GM18511 (cell line): ENCODE measurements around the gene ANKRD16.
"Not testable (repeated sequence)": the region's sequence is repeated elsewhere in the genome, so short reads cannot be mapped to it uniquely, and the experiment has no call there.

ENCODE experiments used
- ATAC-seq: cut with Tn5 transposase; IDR thresholded peaks from one replicate; pipeline ENCODE4 v1.9.1; 2021; ENCODE audit warnings: mild to moderate bottlenecking, moderate library complexity; ENCODE audit not compliant: unreplicated experiment

Gene ANKRD16

GRCh38 chr10:5877041-5877440 lies 12.7 kb downstream of the ANKRD16 start:
- ATAC-seq: not testable (repeated sequence)

DNA sequence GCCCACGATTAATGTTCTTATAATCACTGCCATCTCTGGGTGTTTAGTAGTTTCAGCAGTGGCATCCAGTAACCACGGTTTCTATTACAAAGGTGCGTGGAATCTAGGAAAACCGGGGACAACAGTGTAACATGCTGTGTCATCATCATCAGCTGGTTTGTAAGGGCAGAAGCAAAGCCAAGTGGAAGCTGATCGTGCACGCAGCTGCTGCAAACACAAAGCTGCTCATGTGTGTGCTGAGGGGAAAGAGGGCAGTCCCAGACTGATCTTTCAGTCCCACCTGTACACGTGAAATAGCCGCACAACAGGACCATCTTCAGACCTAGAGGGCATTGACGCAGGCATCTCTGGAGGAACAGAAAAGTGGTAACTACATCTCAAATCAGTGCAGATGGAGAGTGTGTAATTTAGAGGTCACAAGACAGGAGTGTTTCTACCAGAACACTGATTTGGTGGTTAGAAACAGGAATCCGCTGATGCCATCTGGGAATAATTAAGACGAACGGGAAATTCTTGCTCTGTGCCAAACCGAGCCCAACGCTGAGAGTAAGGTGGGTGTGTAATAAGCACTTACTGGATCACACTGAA lies 13.4 kb downstream of the ANKRD16 start:
- no peak for ATAC-seq

GRCh38 chr10:5873515-5873995 lies 16.1 kb downstream of the ANKRD16 start:
- ATAC-seq: peak; percentile 90

DNA sequence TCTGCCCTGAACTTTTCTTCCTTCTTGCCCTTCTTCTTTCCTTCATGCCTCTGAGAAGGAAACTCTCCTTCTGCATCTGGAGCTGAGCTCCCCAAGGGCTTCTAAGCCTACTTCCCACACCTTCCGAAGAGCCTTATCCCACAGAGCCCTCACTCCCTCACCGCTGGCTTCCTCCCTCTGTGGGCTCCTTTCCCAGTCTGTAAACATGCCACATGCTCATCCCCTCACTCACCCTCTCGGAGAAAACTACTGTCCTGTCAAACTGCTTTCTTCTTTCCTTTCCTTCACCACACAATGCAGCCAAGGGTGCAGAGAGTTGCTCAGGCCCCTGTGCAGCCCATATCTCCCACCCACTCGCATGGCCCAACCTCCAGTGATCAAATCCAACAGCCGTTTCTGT lies 18.1 kb downstream of the ANKRD16 start:
- ATAC-seq: no peak

DNA sequence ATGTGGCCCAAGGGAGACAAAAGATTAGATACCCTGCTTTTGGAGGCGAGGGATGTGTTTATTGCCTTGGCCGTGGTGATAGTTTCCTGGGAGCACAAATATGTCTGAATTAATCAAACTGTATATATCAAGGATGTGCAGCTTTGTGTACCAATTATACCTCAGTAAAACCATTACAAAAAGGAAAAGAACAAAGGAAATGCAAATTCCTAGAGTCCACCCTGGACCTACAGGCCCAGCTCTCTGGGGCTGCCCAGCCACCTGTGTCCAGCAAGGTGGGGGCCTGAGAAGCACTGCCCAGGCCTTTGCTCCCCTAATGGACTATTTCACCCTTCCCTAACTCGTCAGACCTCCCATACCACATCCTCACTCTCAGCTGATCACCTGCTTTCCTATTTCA lies 20.5 kb downstream of the ANKRD16 start:
- no peak for ATAC-seq

DNA sequence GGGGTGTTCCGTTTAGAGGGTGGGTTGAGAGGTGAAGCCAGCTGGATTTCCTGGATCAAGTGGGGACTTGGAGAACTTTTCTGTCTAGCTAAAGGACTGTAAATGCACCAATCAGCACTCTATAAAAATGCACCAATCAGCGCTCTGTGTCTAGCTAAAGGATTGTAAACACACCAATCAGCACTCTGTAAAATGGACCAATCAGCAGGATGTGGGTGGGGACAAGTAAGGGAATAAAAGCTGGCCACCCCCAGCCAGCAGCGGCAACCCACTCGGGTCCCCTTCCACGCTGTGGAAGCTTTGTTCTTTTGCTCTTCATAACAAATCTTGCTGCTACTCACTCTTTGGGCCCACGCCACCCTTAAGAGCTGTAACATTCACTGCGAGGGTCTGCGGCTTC lies 21.3 kb downstream of the ANKRD16 start:
- not testable (repeated sequence) for ATAC-seq

DNA sequence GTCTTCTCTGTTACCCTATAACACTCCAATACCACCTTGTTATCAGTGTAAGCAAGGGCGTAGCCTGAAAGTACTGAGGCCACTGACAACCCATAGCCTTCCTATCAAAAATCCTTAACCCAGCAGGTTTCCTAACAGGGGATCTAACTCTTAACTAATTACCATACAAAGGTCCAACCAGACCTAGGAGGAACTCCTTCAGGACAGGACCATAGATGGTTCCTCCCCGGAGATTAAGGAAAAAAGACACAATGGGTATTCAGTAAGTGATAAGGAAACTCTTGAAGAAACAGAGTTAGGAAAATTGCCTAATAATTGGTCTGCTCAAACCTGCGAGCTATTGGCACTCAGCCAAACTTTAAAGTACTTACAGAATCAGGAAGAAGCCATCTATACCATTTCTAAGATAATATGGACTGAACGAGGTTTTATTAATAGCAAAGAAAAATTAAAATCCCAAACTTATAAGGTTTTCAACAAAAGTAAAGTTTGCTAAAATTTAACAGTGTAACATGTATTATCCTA lies 22.5 kb downstream of the ANKRD16 start:
- ATAC-seq: not testable (repeated sequence)

DNA sequence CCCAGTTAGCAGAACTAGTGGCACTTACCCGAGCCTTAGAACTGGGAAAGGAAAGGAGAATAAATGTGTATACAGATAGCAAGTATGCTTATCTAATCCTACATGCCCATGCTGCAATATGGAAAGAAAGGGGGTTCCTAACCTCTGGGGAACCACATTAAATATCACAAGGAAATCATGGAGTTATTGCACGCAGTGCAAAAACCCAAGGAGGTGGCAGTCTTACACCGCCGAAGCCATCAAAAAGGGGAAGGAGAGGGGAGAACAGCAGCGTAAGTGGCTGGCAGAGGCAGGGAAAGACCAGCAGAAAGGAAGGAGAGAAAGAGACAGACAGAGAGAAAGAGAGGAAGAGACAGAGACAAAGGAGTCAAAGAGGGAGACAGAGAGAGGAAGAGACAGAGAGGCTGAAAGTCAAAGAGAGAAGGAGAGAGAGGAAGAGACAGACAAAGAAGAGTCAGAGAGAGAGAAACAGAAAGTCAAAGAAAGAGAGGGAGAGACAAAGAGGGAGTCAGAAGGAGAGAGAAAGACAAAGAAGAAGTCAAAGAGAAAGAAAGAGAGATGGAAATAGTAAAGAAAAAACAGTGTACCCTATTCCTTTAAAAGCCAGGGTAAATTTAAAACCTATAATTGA lies 23.1 kb downstream of the ANKRD16 start:
- not testable (repeated sequence) for ATAC-seq

GRCh38 chr10:5862981-5863685 lies 26.6 kb downstream of the ANKRD16 start:
- ATAC-seq: not testable (repeated sequence)

- ATAC-seq: peak; percentile 96
Observed at GRCh38 chr10:5862360-5862961, 27.2 kb downstream of the ANKRD16 start.

GRCh38 chr10:5860066-5860465 lies 29.6 kb downstream of the ANKRD16 start:
- no peak for ATAC-seq

DNA sequence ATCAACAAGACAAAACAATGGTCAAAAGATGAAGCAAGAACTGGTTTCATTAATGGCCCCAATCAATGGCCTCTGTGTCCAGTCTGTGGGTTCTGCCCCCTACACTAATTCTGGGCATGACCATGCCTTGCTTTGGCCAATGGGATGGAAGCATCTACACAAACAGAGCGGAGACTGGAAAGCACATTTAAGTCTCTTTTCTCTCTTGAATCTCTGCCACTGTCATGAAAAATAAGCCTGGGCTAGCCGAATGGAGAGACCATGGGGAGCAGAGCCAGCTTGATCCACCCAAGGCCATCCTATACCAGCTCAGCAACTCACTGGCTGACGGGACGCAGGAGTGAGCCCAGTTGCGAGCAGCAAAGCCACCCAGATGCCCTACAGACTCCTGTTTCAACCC lies 30.9 kb downstream of the ANKRD16 start:
- ATAC-seq: no peak

- no peak for ATAC-seq
Observed at GRCh38 chr10:5856701-5857004, 33.0 kb downstream of the ANKRD16 start.

DNA sequence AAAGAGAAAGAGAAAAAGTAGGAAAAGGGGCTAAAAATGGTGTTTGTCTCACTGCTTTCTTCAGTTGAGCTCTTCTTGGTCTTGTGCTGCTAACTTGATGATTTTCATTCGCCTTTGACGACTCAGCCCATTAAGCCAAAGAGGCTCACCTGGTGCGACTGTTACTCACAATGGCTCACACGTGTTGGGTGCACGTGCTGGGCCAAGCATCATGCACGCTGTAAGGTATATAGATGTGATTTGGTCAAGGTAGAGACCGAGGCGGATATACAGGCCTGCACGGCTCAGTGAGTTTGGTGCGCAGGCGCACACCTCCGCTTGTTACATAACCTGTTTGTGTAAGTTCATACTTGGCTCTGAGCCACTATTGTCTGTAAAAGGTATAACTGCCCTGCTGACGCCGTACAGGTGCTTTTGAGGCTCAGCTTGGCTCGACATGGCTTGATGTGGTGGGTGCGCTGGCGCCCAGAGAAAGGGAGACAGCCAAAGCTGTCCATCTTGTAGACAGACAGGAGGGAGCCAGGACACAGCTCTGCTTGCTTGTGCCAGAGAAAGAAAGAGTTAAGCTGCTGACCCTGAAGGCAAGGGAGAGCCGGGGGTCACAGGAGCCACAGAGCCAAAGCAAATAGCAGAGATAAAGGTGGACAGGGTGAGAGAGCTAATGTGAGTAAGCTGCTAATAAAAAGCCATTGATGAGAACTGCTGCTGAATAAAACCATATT lies 33.6 kb downstream of the ANKRD16 start:
- no peak for ATAC-seq

GRCh38 chr10:5854131-5854475 lies 35.6 kb downstream of the ANKRD16 start:
- no peak for ATAC-seq

DNA sequence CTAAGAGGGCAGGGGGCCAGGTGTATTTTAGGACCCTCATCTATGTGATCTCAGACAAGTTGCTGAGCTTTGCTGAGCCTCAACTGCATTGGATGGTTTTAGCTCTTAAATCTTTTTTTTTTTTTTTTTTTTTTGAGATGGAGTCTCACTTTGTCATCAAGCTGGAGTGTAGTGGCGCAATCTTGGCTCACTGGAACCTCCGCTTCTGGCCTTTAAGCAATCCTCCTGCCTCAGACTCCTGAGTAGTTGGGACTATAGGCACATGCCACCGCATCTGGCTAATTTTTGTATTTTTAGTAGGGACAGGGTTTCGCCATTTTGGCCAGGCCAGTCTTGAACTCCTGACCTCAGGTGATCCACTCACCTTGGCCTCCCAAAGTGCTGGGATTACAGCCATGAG lies 43.0 kb downstream of the ANKRD16 start:
- not testable (repeated sequence) for ATAC-seq

DNA sequence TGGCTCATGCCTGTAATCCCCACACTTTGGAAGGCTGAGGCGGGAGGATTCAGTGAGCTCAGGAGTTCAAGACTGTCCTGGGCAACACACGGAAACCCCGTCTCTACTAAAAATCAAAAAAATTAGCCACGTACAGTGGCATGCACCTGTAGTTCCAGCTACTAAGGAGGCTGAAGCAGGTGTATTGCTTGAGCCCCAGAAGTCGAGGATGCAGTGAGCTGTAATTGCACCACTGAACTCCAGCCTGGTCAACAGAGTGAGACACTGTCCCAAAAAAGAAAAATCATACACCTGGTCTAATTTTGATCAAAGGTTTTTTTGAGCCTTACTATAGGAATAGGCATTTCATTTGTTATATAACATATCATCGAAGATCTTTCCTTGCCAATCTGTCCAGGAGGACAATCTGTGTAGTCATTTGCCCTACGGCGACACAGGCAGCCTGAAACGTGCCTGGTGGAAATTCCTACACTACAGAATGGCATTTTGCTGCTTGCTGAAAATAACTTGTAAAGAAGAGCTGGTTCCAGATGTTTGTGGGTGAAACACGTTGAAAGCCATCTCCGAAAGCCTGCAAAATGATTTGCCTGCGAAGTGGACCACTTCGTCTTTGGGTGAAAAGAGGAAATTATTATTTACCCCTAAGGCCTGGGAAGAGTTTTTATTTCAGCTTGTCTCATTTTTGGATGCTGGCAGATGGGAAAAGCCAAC lies 45.2 kb downstream of the ANKRD16 start:
- ATAC-seq: no peak

DNA sequence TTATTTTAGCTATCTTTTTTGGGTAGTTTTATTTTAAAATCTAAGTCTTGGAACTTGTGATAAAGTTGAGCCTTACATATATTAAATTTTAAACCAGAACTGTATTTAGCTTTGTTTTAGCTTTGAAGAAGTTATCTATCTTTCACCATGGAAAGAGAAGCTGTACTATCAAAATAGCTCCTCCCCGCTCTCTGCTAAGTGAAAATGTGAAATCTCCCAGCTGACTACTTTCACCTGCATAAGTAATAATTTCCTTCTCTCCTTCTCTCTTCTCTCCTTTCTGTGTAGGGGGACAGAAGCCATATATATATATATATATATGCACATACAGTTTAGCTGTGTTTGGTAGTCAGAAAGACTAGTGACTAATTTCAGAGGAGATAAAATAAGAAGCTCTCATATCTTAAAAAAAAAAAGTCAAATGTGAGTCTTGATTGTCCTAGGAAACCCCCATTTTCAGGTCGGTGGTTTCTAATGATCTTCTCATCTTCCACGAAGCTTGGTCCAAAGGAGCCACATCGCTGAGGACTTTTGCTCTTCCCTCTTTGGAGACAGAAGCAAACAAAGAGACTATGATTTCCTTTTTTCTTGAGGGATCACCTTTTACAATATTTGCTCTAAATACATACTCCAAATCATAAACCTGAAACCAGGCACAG lies 45.9 kb downstream of the ANKRD16 start:
- no peak for ATAC-seq

DNA sequence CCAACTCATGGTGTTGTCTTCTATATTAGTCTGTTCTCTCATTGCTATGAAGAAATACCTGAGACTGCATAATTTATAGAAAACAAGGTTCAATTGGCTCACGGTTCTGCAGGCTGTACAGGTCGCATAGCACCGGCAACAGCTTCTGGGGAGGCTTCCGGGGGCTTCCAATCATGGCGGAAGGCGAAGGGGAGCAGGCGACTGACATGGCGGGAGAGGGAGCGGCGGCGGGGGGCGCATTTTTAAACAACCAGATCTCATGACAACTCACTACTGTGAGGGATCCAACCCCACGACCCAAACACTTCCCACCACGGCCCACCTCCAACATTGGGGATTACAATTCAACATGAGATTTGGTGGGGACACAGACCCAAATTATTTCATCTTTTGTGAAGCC lies 47.7 kb downstream of the ANKRD16 start:
- ATAC-seq: no peak
